ENCODE measurements around the gene GNAT1.

GNAT1 gene

GRCh38 chr3:50182533-50183099 lies 8.8 kb upstream of the GNAT1 start:
- DNase-seq, result no peak

- DNase-seq, result no peak
Observed at GRCh38 chr3:50183755-50184154, 7.7 kb upstream of the GNAT1 start.

- DNase-seq, result no peak
Observed at GRCh38 chr3:50184242-50184978, 7.0 kb upstream of the GNAT1 start.

- DNase-seq, result no peak
Observed at GRCh38 chr3:50185230-50185629, 6.2 kb upstream of the GNAT1 start.

GRCh38 chr3:50186096-50186495 lies 5.3 kb upstream of the GNAT1 start:
- DNase-seq, result no peak

- DNase-seq, result no peak
Observed at GRCh38 chr3:50187750-50188149, 3.7 kb upstream of the GNAT1 start.

GRCh38 chr3:50189274-50189673 lies 2.1 kb upstream of the GNAT1 start:
- peak; percentile 30 for DNase-seq

- no peak for DNase-seq
Observed at GRCh38 chr3:50189989-50190388, 1.4 kb upstream of the GNAT1 start.

GRCh38 chr3:50192124-50192523 lies 714 bp downstream of the GNAT1 start:
- no peak for DNase-seq

GRCh38 chr3:50192689-50193141 lies 1.3 kb downstream of the GNAT1 start:
- peak; percentile 87 for DNase-seq

- no peak for DNase-seq
Observed at GRCh38 chr3:50193286-50193685, 1.9 kb downstream of the GNAT1 start.

GRCh38 chr3:50193746-50194127 lies 2.3 kb downstream of the GNAT1 start:
- DNase-seq, result no peak

GRCh38 chr3:50194128-50194902 lies 2.9 kb downstream of the GNAT1 start:
- DNase-seq, result peak; percentile 90

- peak; percentile 61 for DNase-seq
Observed at GRCh38 chr3:50194903-50195500, 3.6 kb downstream of the GNAT1 start.

GRCh38 chr3:50195501-50196252 lies 4.3 kb downstream of the GNAT1 start:
- no peak for DNase-seq

GRCh38 chr3:50196253-50196801 lies 4.9 kb downstream of the GNAT1 start:
- DNase-seq, result no peak

- no peak for DNase-seq
Observed at GRCh38 chr3:50201573-50202315, 10.3 kb downstream of the GNAT1 start.

- no peak for DNase-seq
Observed at GRCh38 chr3:50202353-50203112, 11.1 kb downstream of the GNAT1 start.

- no peak for DNase-seq
Observed at GRCh38 chr3:50203113-50203808, 11.9 kb downstream of the GNAT1 start.

Measured in CD4-positive, alpha-beta T cell treated with Interleukin-17A for 4 hours (primary cell).